ENCODE results near the gene SLC22A16.

The SLC22A16 gene

GRCh38 chr6:110421749-110422443 is 54.5 kb downstream of the SLC22A16 start:
- H3K27ac ChIP-seq (ENCODE audit: low read depth, low read length, poor library complexity, severe bottlenecking), result no peak overlapping the region

GRCh38 chr6:110419028-110419739 is 57.2 kb downstream of the SLC22A16 start:
- H3K4me1 ChIP-seq (ENCODE audit: insufficient read depth, low read length, severe bottlenecking), result no peaks in the 10 kb centered on the region
- H4K20me1 ChIP-seq (ENCODE audit: insufficient read depth, low read length), result no peaks in the 10 kb centered on the region
- H3K4me2 ChIP-seq (ENCODE audit: low read length), result no peak overlapping the region
- H3K36me3 ChIP-seq (ENCODE audit: insufficient read depth, low read length), result no peaks in the 10 kb centered on the region
- no peaks in the 10 kb centered on the region for H3K9me2 ChIP-seq (ENCODE audit: low read depth, low read length)
- no peaks in the 10 kb centered on the region for H3K27me3 ChIP-seq (ENCODE audit: insufficient read depth, low read length)
- H3K9ac ChIP-seq (ENCODE audit: low read length), result no peak overlapping the region
- no peak overlapping the region for H3K27ac ChIP-seq (ENCODE audit: low read depth, low read length, poor library complexity, severe bottlenecking)
- no peaks in the 10 kb centered on the region for H3F3A ChIP-seq (ENCODE audit: insufficient read depth, low read length)
- no peak overlapping the region for H3K4me3 ChIP-seq (ENCODE audit: low read depth, low read length, poor library complexity, severe bottlenecking)
- H3K9me3 ChIP-seq (ENCODE audit: low read length), result no peaks in the 10 kb centered on the region
- TF ChIP-seq EZH2 (IDR thresholded peaks at IDR 0.05; ENCODE audit: borderline replicate concordance, low read length) (no peak), CTCF (IDR thresholded peaks at IDR 0.05; ENCODE audit: low read length) (no peak)
- H2AFZ ChIP-seq (ENCODE audit: low read length), result no peak overlapping the region
- H3K79me2 ChIP-seq (ENCODE audit: insufficient read depth, low read length), result no peaks in the 10 kb centered on the region

More at GRCh38 chr6:110421749-110422443, 54.5 kb downstream of the SLC22A16 start:
- Histone ChIP-seq H3K4me3 (ENCODE audit: low read depth, low read length, poor library complexity, severe bottlenecking) (no peak overlapping the region), H4K20me1 (ENCODE audit: insufficient read depth, low read length) (no peaks in the 10 kb centered on the region), H3K9ac (ENCODE audit: low read length) (no peak overlapping the region), H3K36me3 (ENCODE audit: insufficient read depth, low read length) (no peaks in the 10 kb centered on the region), H3K9me3 (ENCODE audit: low read length) (no peaks in the 10 kb centered on the region), H3K4me1 (ENCODE audit: insufficient read depth, low read length, severe bottlenecking) (no peaks in the 10 kb centered on the region), H3K4me2 (ENCODE audit: low read length) (no peak overlapping the region), H3F3A (ENCODE audit: insufficient read depth, low read length) (no peaks in the 10 kb centered on the region), H3K9me2 (ENCODE audit: low read depth, low read length) (no peaks in the 10 kb centered on the region), H2AFZ (ENCODE audit: low read length) (no peak overlapping the region), H3K79me2 (ENCODE audit: insufficient read depth, low read length) (no peaks in the 10 kb centered on the region), H3K27me3 (ENCODE audit: insufficient read depth, low read length) (no peaks in the 10 kb centered on the region)
- TF ChIP-seq EZH2 (IDR thresholded peaks at IDR 0.05; ENCODE audit: borderline replicate concordance, low read length), result no peak
- TF ChIP-seq CTCF (IDR thresholded peaks at IDR 0.05; ENCODE audit: low read length), result no peak

- Histone ChIP-seq H3F3A (ENCODE audit: insufficient read depth, low read length) (no peaks in the 10 kb centered on the region), H4K20me1 (ENCODE audit: insufficient read depth, low read length) (no peaks in the 10 kb centered on the region), H2AFZ (ENCODE audit: low read length) (no peak overlapping the region), H3K27me3 (ENCODE audit: insufficient read depth, low read length) (no peaks in the 10 kb centered on the region), H3K9ac (ENCODE audit: low read length) (no peak overlapping the region), H3K27ac (ENCODE audit: low read depth, low read length, poor library complexity, severe bottlenecking) (no peak overlapping the region), H3K4me2 (ENCODE audit: low read length) (no peak overlapping the region), H3K4me3 (ENCODE audit: low read depth, low read length, poor library complexity, severe bottlenecking) (no peak overlapping the region), H3K79me2 (ENCODE audit: insufficient read depth, low read length) (no peaks in the 10 kb centered on the region), H3K4me1 (ENCODE audit: insufficient read depth, low read length, severe bottlenecking) (no peaks in the 10 kb centered on the region), H3K9me2 (ENCODE audit: low read depth, low read length) (no peaks in the 10 kb centered on the region), H3K9me3 (ENCODE audit: low read length) (no peaks in the 10 kb centered on the region), H3K36me3 (ENCODE audit: insufficient read depth, low read length) (no peaks in the 10 kb centered on the region)
- TF ChIP-seq CTCF (IDR thresholded peaks at IDR 0.05; ENCODE audit: low read length) (no peak), EZH2 (IDR thresholded peaks at IDR 0.05; ENCODE audit: borderline replicate concordance, low read length) (no peak)
These were observed 57.8 kb downstream of the SLC22A16 start for GRCh38 chr6:110418594-110418993.
